Glomerular visceral epithelial cell (primary cell): ENCODE data around the gene SBF2.
"Not testable (repeated sequence)": the region's sequence is repeated elsewhere in the genome, so short reads cannot be mapped to it uniquely, and the experiment has no call there.

Source experiments
- DNase-seq: peaks from one replicate; pipeline ENCODE4 v3.0.0-alpha.2; 2016; ENCODE audit errors: extremely low spot score

Gene SBF2

GRCh38 chr11:9953994-9954626, 339.9 kb downstream of the SBF2 start:
- no peak for DNase-seq

GRCh38 chr11:9952511-9953196, 341.4 kb downstream of the SBF2 start:
- no peak for DNase-seq

GRCh38 chr11:9951807-9952206, 342.2 kb downstream of the SBF2 start:
- no peak for DNase-seq

DNA sequence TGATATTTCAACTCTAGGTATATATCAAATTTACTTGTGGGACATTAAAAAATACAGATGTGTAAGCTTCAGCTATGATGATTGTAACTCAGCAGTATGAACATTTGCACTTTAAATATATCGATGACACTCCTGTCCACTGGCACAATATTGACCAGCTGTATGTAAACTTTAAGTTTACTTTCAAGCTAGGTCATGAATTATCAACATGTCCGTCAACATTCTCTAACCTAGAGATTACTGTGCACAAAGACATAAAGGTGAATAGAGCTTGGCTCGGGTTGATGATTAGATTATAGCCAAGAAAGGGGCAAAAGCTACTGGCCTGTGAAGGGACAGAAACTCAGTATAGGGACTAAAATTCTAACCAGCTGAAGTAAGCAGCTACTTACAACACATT, 343.6 kb downstream of the SBF2 start:
- no peak for DNase-seq

DNA sequence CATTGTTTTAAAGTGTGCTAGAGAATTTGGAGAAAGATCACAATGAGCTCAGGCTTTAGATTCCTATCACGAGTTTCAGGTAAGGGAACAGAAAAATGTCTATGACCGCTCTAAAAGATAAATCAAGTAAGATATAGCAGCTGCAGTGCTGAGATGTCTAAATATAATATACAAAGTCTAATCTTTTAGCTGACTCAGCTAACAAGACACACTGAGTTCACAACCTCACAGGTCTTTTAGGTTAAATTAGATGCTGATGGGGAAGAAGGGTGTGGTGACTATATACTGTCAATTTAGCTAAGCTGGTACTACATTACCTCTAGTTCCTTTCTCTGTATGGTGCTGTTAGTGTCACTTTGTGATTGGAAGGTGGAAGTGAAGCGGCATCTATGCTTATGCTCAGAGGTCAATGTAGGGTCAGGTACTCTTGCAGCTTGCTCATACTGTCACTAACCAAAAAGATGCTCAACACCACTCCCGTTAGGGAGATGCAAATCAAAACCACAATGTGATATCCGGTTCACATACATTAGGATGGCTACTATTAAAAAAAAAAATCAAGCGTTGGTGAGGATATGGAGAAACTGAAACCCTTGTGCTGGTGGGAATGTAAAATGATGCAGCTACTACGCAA, 346.7 kb downstream of the SBF2 start:
- no peak for DNase-seq

- not testable (repeated sequence) for DNase-seq
Measured at GRCh38 chr11:9945680-9946079, 348.3 kb downstream of the SBF2 start.

DNA sequence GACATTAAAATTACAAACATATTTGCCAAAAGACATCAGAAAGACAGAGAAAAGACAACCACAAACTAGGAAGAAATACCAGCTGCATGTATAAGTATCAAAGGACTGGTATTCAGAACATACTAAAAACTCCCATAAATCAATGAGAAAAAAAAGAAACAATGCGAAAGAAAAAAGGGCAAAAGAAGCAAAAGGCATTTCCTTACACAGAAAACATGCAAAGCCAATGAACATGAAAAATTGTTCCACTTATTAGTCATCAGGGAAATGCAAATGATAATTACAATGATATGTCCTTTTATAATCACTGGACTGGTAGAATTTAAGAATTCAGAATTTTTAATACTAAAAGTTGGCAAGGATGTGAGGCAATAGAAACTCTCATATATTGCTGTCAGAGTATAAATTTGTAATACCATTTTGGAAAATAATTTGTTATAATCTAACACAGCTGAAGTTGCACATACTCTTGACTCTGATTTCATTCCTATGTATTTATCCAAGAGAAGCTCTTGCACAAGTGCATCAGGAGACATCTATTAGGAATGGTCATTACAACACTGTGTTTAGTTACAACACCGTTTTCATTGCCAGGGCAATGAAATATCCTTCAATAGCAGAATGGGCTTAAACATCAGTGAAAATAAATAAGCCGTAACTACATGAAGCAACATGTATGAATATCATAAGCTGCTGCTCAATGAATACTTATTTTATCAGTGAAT, 350.5 kb downstream of the SBF2 start:
- no peak for DNase-seq

GRCh38 chr11:9941991-9942390, 352.0 kb downstream of the SBF2 start:
- DNase-seq: no peak

- DNase-seq: not testable (repeated sequence)
Measured at GRCh38 chr11:9939150-9939549, 354.9 kb downstream of the SBF2 start.

DNA sequence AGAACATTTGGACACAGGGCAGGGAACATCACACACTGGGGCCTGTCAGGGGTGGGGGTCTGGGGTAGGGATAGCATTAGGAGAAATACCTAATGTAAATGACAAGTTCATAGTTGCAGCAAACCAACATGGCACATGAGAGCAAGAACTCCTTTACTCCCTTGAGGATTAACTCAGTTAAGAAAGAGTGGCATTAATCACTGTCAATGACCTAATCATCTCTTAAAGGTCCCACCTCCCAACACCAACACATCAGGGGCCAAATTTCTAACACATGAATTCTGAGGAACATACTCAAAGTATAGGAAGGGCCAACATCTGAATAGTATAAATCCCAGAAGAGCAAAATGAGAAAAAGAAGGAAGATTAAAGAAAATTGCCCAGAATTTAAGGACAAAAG, 357.3 kb downstream of the SBF2 start:
- no peak for DNase-seq

- DNase-seq: not testable (repeated sequence)
Measured at GRCh38 chr11:9932843-9933242, 361.2 kb downstream of the SBF2 start.

DNA sequence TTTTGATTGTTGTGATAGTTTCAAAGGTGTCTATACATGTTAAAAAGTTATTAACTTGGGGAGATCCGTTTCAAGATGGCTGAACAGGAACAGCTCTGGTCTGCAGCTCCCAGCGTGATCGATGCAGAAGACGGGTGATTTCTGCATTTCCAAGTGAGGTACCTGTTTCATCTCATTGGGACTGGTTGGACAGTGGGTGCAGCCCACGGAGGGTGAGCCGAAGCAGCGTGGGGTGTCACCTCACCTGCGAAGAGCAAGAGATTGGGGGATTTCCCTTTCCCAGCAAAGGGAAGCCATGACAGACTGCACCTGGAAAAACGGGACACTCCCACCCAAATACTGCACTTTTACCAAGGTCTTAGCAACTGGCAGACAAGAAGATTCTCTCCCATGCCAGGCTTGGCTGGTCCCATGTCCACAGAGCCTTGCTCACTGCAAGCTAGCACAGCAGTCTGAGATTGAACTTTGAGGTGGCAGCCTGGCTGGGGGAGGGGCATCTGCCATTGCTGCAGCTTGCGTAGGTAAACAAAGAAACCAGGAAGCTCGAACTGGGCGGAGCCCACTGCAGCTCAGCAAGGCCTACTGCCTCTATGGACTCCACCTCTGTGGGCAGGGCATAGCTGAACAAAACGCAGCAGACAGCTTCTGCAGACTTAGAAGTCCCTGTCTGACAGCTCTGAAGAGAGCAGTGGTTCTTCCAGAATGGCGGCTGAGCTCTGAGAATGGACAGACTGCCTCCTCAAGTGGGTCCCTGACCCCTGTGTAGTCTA, 363.3 kb downstream of the SBF2 start:
- DNase-seq: not testable (repeated sequence)

DNA sequence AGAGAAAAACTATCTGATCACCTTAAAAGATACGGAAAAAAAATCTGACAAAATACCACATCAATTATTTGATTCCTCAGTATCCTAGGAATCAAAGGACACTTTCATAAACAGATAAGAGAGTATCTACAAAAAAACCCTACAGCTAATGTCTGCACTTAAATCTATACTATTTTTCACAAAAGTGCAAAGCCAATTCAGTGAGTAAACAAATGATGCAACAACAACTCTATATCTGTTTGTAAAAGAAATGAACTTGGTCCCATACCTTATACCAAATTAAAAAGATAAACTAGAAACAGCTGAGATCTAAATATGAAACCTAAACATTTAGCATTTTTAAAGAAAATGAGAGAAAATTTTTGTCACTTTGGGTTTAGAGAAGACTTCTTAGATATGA, 366.3 kb downstream of the SBF2 start:
- no peak for DNase-seq

- DNase-seq: no peak
Measured at GRCh38 chr11:9923280-9923679, 370.7 kb downstream of the SBF2 start.

GRCh38 chr11:9922806-9923205, 371.2 kb downstream of the SBF2 start:
- no peak for DNase-seq

DNA sequence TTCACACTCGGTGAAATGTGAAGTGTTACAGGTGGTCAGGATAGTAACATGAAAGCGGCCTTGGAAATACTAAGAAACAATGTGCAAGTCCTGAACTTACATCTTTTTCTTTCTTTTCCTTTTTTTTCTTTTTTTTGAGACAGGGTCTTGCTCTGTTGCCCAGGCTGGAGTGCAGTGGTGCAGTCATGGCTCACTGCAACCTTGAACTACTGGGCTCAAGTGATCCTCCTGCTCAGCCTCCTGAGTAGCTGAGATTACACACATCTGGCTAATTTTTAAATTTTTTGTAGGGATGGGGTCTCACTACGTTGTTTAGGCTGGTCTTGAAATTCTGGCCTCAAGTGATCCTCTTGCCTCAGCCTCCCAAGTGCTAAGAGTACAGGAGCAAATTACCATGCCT, 377.5 kb downstream of the SBF2 start:
- DNase-seq: no peak

GRCh38 chr11:9914064-9914463, 380.0 kb downstream of the SBF2 start:
- DNase-seq: no peak

DNA sequence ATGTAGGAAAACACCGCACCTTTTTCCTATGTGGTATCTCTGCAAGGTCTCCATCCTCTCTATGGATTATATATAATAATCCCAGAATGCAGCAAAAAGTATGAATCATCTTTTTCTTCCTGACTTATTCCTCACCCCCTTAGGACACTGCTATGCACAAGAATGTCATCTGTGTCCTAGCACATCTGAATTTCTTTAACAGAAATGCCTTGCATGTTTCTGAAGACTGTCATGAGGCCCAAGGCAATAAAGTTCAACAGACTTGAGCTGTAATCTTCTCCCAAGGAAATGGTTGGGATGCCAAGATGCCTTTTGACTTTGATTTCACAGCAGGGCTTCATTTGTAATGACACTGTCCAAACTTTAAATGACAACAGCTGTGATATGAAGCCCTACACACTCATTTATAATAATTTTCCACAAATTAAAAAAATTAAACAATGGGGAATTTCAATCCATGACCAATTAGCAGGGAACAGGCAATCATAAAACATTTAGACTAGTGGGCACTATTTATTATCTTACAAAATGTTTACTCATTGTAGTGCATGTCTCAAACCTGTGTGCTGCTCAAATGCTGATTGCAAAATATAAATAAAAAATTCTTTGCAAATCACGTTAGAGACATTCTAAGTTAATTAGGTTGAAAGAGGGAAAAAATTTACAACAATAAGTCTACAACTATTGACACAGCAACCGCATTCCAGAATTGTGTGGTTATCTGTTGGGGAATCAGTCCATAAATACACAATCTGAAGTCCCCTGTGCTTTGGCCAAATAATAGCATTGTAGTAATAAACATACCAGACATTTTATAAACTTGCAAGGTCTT, 387.8 kb downstream of the SBF2 start:
- DNase-seq: peak; percentile 68

DNA sequence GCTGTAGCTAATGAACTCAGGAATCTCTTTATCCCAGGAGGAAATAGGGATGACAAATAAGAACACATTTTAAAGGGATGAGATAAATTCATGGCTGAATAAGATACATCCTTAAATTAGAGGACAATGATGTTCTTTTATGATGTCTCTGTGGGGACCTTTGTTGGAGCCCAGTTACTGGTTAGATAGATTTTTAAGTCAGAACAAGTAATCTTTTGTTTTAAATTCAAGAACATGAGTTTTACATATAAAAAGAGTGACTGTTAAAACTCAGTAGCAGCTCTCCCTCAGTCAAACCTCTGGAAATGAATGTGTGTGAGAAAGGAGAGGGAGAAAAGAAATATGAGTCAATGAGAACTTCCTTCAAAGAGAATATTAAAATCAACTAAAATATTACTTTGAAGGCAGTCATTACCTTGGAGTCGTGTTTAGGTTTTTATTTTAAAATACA, 388.5 kb downstream of the SBF2 start:
- DNase-seq: peak; percentile 2

GRCh38 chr11:9903579-9903978, 390.4 kb downstream of the SBF2 start:
- DNase-seq: no peak

DNA sequence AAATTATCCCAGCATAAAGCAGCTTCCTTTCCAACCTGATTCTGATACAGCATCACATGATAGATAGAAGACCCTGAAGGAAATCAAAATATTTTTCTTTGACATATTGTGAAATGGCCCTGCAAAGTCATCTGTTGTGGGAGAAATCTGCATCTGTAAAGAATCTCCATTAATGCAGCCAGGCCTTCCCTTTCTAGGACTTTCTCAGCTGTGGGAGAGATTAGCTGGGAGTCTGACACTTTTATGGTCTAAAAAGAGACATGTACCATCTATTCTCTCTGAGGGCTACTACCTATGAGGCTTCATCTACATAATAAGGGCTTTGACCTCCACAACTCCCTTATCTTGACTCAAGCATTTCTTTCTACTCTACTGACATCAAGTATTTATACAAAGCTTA, 392.1 kb downstream of the SBF2 start:
- no peak for DNase-seq
